NOMO-1 treated with DMSO at 0.1 percent for 48 hours (cell line): ENCODE results near the gene AFF3.

Source experiments
- DNase-seq: peaks from one replicate; lab custom pipeline; 2025; ENCODE audit not compliant: unreplicated experiment; lab: John Stamatoyannopoulos, UW

AFF3 gene

DNA sequence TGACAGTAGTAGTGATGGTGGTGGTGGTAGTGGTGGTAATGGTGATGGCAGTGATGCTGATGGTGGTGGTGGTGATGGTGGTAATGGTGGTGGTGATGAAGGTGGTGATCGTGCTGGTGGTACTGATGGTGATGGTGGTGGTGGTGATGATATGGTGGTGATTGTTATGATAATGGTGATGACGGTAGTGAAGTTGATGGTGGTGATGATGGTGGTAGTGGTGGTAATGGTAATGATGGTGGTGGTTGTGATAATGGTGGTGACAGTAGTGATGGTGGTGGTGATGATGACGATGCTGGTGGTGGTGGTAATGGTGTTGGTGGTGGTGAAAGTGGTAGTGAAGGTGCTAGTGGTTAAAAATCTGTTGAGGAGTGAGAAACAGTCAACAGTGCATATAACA is 125.6 kb downstream of the AFF3 start:
- no peak for DNase-seq

DNA sequence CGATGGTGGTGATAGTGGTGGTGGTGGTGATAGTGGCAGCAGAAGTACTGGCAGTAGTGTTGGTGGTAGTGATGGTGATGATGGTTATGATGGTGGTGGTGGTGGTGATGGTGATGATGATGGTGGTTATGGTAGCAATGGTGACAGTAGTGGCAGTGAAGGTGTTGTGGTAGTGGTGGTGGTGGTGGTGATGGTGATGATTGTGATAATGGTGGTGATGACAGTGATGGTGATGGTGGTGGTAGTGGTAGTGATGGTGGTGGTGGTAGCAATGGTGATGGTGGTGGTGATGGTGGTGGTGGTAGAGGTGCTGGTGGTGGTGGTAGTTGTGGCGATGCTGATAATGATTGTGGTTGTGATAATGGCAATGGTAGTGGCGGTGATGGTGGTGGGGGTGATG is 126.5 kb downstream of the AFF3 start:
- DNase-seq = no peak

- DNase-seq = no peak
These were observed 128.3 kb downstream of the AFF3 start for GRCh38 chr2:100013892-100014677.

DNA sequence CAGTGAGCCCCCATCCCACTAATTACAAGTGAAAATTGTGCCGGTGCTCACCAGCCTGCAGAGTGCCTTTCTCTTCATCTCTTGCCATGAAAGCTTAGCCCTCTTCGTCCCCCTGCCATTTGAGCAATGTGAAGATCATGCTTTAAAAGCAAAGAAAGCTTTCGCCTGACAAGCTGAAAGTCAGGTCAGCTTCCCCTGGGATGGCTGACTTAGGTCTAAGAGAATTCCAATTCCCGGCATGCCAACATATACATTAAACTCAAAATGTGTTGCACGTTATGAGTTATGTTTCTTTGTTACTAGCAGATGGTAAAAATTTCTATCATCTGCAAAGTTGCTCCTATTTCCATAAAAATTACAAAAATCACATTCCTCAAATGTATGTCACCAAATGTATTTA is 129.8 kb downstream of the AFF3 start:
- no peak for DNase-seq

- no peak for DNase-seq
These were observed 131.1 kb downstream of the AFF3 start for GRCh38 chr2:100011272-100011731.

DNA sequence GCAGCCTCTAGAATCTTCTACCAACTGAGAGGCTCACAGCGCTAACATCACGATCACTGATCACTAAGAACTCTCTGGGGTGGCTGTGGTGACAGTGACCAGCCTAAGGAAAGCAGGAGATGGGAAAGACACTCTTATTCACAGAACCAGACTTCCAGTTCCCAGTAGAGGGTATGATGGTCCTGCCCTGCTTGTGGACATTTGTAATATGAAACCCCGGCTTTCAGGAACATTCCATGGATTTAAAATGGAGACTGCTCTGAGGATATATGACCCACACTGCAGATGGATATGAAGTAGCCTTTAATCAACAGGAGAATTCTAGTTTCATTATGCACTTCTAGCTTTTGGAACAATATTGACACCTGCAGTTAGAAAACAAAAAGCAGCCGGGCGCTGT is 131.8 kb downstream of the AFF3 start:
- no peak for DNase-seq

DNA sequence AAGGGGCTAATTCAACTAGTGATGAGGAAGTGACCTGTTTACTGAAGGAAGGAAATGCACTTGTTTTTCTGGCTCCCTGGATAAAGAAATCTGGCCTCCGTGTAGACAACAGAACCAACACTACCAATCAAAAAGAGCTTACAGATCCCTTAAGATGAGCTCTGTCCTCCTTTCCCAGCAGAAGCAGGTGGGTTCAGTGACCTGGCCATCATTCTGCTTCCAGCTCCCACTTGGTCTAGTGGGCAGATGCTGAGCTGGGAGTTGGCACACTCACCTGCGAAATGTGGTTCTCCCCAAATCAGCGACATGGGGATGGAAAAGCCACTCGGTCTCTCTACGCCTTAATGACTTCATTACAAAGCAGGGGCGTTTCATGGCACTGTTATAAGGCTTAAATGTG is 132.6 kb downstream of the AFF3 start:
- DNase-seq = peak; percentile 45

DNA sequence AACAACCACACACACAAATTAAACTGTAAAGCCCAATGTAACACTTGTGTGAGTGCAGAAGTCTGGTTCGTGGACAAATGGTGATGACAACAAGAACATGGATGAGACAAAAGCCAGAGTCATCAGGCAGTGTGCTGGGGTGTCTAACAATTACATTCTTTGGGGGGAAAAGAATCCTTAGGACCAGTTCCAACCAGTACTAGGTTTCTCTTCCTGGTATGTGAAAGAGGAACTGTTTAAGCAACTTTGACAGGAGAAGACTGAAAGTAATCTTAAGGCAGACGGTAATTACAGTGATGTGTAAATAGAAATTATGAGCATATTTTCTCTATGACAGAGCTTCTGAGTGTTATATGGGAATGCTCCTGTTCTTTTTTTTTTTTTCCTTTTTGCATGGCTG is 133.4 kb downstream of the AFF3 start:
- peak; percentile 90 for DNase-seq

DNA sequence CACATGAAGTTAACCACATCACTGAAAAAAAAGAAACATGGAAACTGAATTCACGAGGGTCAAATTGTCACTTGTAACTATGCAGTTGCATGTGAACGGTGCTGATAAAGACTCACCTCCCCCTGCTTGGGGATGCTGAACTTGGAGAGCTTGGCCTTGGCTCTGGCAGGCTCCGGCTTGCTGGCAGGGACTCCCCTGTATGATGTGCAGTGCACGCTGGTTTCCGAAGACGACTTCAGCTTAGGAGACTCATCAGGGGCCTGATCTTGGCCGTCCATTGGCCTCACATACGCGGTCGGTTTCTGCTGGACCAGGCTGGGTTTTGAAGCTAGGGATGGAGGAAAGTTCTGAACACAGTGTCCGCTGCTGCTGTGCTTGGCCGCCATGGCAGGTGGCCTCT is 135.9 kb downstream of the AFF3 start:
- DNase-seq = no peak

DNA sequence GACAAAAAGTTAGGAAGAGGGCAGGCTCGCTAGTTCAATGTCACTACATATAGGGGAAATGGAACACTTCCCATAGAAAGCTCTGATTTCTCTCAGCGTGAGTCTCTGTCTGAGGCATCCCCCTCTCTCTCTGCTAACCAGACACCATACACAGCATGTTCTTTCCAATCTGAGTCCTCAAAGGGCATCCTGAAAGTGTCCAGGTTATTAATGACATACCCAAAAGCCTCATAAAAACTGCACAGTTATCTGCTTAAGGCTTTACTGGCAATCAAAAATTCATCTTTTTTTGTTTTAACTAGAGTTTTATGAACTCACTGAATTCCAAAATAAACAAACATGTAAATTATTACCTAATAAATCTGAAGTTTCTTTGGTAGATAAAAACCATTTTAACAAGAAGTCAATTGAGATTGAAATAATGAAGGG is 137.4 kb downstream of the AFF3 start:
- DNase-seq = no peak

DNA sequence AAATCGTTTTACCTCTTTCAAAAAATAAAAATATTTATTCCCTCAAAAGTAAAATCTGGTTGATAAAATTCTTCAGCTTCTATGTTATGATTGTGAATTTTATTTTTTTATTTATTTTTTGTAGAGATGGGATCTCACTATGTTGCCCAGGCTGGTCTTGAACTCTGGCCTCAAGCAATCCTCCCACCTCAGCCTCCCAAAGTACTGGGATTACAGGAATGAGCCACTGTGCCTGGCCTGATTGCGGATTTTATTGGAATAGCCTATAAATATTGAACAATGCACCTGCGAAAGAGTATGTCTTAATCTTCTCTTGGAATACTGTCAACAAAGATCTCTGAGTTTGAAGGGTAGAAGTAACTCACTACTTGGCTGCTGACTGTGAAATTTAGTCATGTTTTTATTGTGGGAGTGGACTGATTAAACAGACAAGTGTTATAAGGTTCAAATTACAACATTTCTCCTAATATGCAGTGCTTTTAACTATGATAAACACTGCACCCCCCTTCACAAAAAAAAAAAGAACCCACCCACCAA is 138.0 kb downstream of the AFF3 start:
- DNase-seq = no peak

GRCh38 chr2:100002059-100002458 is 140.3 kb downstream of the AFF3 start:
- DNase-seq = no peak

GRCh38 chr2:100000915-100001707 is 141.3 kb downstream of the AFF3 start:
- DNase-seq = no peak

DNA sequence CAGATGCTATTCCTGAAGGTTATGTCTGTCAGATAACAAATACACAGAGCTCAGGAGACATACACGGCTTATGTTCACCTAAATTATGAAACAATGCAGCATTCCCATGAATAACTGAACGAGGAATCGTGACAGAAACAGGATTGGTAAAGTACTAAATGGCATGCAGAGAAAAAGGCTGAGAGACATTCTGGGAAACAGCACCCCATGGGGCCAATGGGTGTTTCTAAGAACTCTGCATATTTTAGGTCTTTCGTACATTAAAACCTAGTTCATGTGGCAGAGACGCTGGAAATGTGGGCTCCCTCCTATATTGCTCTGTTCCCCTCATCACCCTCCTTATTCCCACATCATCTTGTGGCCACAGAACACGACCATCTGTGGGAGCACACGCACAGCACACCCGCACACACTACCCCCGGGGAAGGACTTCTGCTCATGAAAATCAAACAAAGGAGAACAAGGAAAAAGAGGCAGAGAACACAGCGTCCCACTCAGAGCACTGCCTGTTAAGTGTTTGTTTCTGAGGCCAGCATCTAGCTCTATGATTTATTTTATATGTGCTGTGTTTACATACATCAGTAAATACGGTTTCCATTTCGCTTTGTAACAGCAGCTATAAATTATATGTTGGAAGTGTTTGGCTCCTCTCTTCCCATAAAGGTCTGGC is 143.6 kb downstream of the AFF3 start:
- no peak for DNase-seq

- no peak for DNase-seq
These were observed 152.5 kb downstream of the AFF3 start for GRCh38 chr2:99989905-99990304.

GRCh38 chr2:99988599-99988998 is 153.8 kb downstream of the AFF3 start:
- DNase-seq = no peak

DNA sequence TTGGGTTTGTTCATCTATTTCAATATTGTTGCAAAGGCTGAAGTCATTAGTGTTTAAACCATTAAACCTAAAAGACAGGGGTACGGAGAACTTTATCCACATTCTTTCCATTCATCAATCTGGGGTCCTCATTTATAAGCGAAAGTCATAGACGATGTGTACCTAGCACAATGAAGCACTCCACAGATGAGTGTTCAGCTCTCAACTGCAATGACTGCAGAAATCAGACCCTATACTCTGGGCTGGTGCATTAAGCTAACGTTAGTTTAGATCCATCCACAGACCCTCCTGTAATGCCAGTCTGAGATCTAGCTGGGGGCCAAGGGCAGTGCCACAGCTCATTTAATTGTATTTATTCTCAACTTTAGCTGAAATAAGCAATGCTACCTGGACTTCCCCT is 155.2 kb downstream of the AFF3 start:
- DNase-seq = no peak

GRCh38 chr2:99984799-99985515 is 157.4 kb downstream of the AFF3 start:
- no peak for DNase-seq

DNA sequence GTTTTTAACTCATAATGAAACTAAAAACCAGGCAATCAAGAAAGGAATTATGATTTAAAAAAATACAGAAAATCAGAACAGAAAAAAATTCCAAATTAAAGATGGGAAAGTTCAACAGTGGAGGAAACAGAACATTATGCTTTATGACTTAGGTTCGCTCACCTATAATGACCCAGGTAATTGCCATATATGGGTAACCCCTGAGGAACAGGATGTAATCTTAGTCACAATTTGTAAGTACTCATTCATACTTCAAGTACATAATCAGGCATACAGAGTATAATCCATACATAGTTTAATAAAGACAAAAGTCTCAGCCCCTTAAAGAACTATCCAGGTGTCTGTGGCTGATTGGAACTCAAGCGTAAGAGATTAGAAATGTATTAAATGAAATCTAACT is 159.6 kb downstream of the AFF3 start:
- no peak for DNase-seq

DNA sequence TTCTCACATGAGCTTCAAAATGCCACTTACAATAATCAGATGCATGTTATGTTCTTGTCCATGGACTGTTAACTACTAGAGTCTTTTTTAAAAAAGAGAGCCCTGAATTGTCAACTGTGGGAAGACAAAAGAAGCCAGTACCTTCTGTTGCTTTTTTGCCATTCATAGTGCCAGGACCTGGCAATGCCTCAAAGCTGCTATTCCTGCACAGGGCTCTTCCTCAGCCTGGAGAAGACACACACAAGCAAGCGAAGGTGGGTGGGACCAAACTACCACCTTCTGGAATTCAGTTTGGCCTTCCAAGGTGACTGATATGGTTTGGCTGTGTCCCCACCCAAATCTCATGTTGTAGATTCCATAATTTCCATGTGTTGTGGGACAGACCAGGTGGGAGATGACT is 160.6 kb downstream of the AFF3 start:
- no peak for DNase-seq

DNA sequence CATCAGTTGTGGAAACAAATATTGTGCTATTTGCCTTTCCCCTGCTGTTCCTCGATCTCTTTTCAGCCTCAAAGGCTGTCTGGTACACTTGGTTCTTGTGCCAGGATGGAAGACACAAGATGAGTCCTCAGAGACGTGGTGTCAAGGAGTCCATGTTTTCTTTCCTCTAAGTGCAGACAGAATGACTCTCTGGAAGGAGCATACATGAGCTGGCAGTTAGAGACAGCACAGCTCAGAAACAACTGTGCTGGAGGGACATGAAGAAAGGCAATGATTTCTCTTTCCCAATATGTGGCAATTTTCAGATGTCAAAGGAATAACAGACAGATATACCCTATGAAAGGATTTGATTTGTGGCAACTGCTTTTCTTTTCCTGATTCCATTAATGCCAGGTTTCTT is 162.2 kb downstream of the AFF3 start:
- DNase-seq = no peak
